GM12878 (cell line): ENCODE results near the gene KCNA5. TPM values are rescaled to one million over a fixed set of nuclear protein-coding genes. Genes with fewer than 3 reads are reported as not detected.

ENCODE experiments used
- ATAC-seq: fragments of 200-7000 bp; cut with Tn5 transposase; 3 replicates; pipeline ENCODE4 v1.9.1; 2020; ENCODE audit warnings: mild to moderate bottlenecking, moderate library complexity
- BruUV-seq: library from RNA; stranded (reverse); fragments of 400-500 nt; replicated peaks from 2 replicates; lab custom pipeline; 2021; lab: Mats Ljungman, UMichigan
- CTCF ChIA-PET: fragments of 300-600 bp; sonication (Branson Sonifier 250); formaldehyde crosslinking; extraction: SDS; loops from one replicate; lab custom pipeline; 2021; ENCODE audit warnings: inconsistent platforms; lab: Yijun Ruan, JAX
- POLR2A ChIA-PET: fragments of 350-600 bp; formaldehyde crosslinking; extraction: SDS; loops from one replicate; lab custom pipeline; 2021; ENCODE audit warnings: inconsistent platforms; lab: Charles Lee
- RAD21 ChIA-PET: fragments of 300-600 bp; sonication (Branson Sonifier 250); formaldehyde crosslinking; loops from one replicate; lab custom pipeline; 2023; ENCODE audit warnings: antibody characterized with exemption; ENCODE audit not compliant: unreplicated experiment; lab: Charles Lee
- SMC1A ChIA-PET: fragments of 300-600 bp; sonication (Branson Sonifier 250); formaldehyde crosslinking; loops from one replicate; lab custom pipeline; 2023; ENCODE audit not compliant: unreplicated experiment, uncharacterized antibody; lab: Charles Lee
- DNase-seq: peaks from one replicate; pipeline ENCODE4 v3.0.0-alpha.2; 2011; ENCODE audit warnings: low read depth, low spot score
- FAIRE-seq: peaks from 3 replicates; lab custom pipeline; 2011; peaks lifted over from hg19 to GRCh38; lab: Jason Lieb, UNC
- H2AFZ ChIP-seq: 2 replicates; pipeline ENCODE4 v1.6.0; 2011; ENCODE audit warnings: low read depth, low read length, control low read depth; ENCODE audit not compliant: control insufficient read depth
- H3K27ac ChIP-seq: 2 replicates; pipeline ENCODE4 v1.5.1; 2011; ENCODE audit warnings: control low read depth; ENCODE audit not compliant: control insufficient read depth, insufficient read depth
- H3K27me3 ChIP-seq, 2 experiments: replicated peaks in 1 of 2; 2 replicates each; pipeline versions ENCODE4 v1.6.0 to v1.6.1; 2011; ENCODE audit warnings: low read length in 1 of 2; ENCODE audit not compliant: control insufficient read depth in 2 of 2, insufficient read depth in 2 of 2
- H3K36me3 ChIP-seq, 2 experiments: 2 replicates each; pipeline ENCODE4 v1.5.1; 2011; ENCODE audit warnings: low read length in 1 of 2; ENCODE audit not compliant: control insufficient read depth in 2 of 2, insufficient read depth in 2 of 2
- H3K4me1 ChIP-seq: 2 replicates; pipeline ENCODE4 v1.6.1; 2011; ENCODE audit warnings: mild to moderate bottlenecking, low read length, moderate library complexity, mixed read lengths; ENCODE audit not compliant: control insufficient read depth, insufficient read depth
- H3K4me2 ChIP-seq: 2 replicates; pipeline ENCODE4 v1.6.0; 2011; ENCODE audit warnings: control low read depth; ENCODE audit not compliant: control insufficient read depth, insufficient read depth
- H3K4me3 ChIP-seq: fragments of 200-600 bp; sonication (generic); 2 replicates; pipeline ENCODE4 v1.5.1; 2016
- H3K79me2 ChIP-seq: 2 replicates; pipeline ENCODE4 v1.6.0; 2011; ENCODE audit warnings: low read length; ENCODE audit not compliant: control insufficient read depth, insufficient read depth
- H3K9ac ChIP-seq: 2 replicates; pipeline ENCODE4 v1.8.0; 2011; ENCODE audit warnings: low read length, control low read depth, mixed read lengths; ENCODE audit not compliant: control insufficient read depth, insufficient read depth
- H3K9me3 ChIP-seq: replicated peaks from 3 replicates; pipeline ENCODE4 v1.5.1; 2011; ENCODE audit warnings: mild to moderate bottlenecking, low read length; ENCODE audit not compliant: control insufficient read depth, insufficient read depth
- H4K20me1 ChIP-seq: 2 replicates; pipeline ENCODE4 v1.6.0; 2011; ENCODE audit not compliant: control insufficient read depth, insufficient read depth
- BCL3 ChIP-seq: IDR thresholded peaks from 2 replicates; pipeline ENCODE4 v1.6.1; 2011; ENCODE audit warnings: borderline replicate concordance, low read depth, mild to moderate bottlenecking, moderate library complexity, low read length; ENCODE audit not compliant: insufficient read depth, poor library complexity, severe bottlenecking
- IKZF1 ChIP-seq: fragments of 450-650 bp; conservative IDR thresholded peaks from 2 replicates; pipeline ENCODE4 v1.6.1; 2017; ENCODE audit warnings: antibody characterized with exemption, mild to moderate bottlenecking
- IRF3 ChIP-seq: fragments of 450-650 bp; IDR thresholded peaks from 2 replicates; pipeline ENCODE4 v1.6.1; 2014; ENCODE audit warnings: mild to moderate bottlenecking
- NFXL1 ChIP-seq: fragments of 450-650 bp; IDR thresholded peaks from 2 replicates; pipeline ENCODE4 v1.6.1; 2017; ENCODE audit warnings: antibody characterized with exemption, mild to moderate bottlenecking, borderline replicate concordance
- PRDM15 ChIP-seq: fragments of 450-650 bp; formaldehyde crosslinking; IDR thresholded peaks from 2 replicates; pipeline ENCODE4 v1.4.0; 2020; ENCODE audit warnings: mild to moderate bottlenecking, moderate library complexity
- RB1 ChIP-seq: fragments of 450-650 bp; formaldehyde crosslinking; IDR thresholded peaks from 2 replicates; pipeline ENCODE4 v1.6.1; 2017; ENCODE audit warnings: mild to moderate bottlenecking, borderline replicate concordance
- SMAD1 ChIP-seq: fragments of 450-650 bp; IDR thresholded peaks from 2 replicates; pipeline ENCODE4 v1.6.1; 2018; ENCODE audit warnings: mild to moderate bottlenecking, low read depth; ENCODE audit not compliant: partially characterized antibody
- SMAD5 ChIP-seq: IDR thresholded peaks from 2 replicates; pipeline ENCODE4 v1.6.1; 2016; ENCODE audit warnings: antibody characterized with exemption, low read depth
- TCF3 ChIP-seq: IDR thresholded peaks from 2 replicates; pipeline ENCODE4 v1.6.1; 2012; ENCODE audit warnings: low read depth, mild to moderate bottlenecking, low read length, borderline replicate concordance; ENCODE audit not compliant: insufficient read depth
- WGBS: methylation state at CpG from one replicate; pipeline ENCODE4 v1.1.6; 2016; ENCODE audit warnings: low lambda C conversion rate; ENCODE audit not compliant: insufficient replicate concordance, insufficient coverage; ENCODE audit errors: missing lambda C conversion rate; 5-methylcytosine and 5-hydroxymethylcytosine counted together
- in situ Hi-C: fragments of 300-500 bp; cut with MboI; formaldehyde crosslinking; loops from 9 replicates; pipeline ENCODE4 v1.14.3; 2018; ENCODE audit warnings: mixed read lengths
- intact Hi-C: fragments of 100-400 bp; cut with micrococcal nuclease; formaldehyde crosslinking; loops from one replicate; pipeline ENCODE4 v1.14.2; 2022; ENCODE audit not compliant: unreplicated experiment
- polyA plus RNA-seq, 11 experiments: library from polyadenylated mRNA; depleted of rRNA in 4 of 11; unstranded in 6 of 11; stranded (reverse) in 5 of 11; fragments of >200 nt; fragmentation: Nextera tagmentation in 4 of 11; fragmentation: Illumina TruSeq in 1 of 11; extraction: Ambion mirVana in 4 of 11; extraction: Trizol in 1 of 11; gene quantifications; 1 replicate in 1 of 11; 2 replicates in 10 of 11; pipeline versions ENCODE4 v1.2.1 to v1.2.3, GENCODE V29; 2011 to 2016; ENCODE audit warnings: inconsistent platforms in 2 of 11, missing spikeins in 2 of 11, low read depth in 1 of 11
- total RNA-seq, 4 experiments: library from RNA; depleted of rRNA in 3 of 4; stranded (reverse); fragments of >200 nt in 3 of 4; fragmentation: Illumina TruSeq in 1 of 4; extraction: Trizol in 1 of 4; gene quantifications; 2 replicates each; pipeline versions ENCODE4 v1.2.1 to v1.2.3, GENCODE V29; 2013 to 2021

The KCNA5 gene
- total and polyA plus RNA-seq, 10 of the 15 experiments (the other 5 are each of a cell fraction or from before 2014, with no cell fraction given): 0.11 to 0.56 (median 0.19) TPM; not detected in 4

GRCh38 chr12:4994622-4995021 is 49.1 kb upstream of the KCNA5 start:
- Histone ChIP-seq H4K20me1 (no peaks in the 10 kb centered on the region), H3K79me2 (no peaks in the 10 kb centered on the region), H2AFZ (no peak overlapping the region), H3K27ac (no peak overlapping the region), H3K4me3 (no peak overlapping the region), H3K9ac (no peak overlapping the region), H3K36me3 (no peaks in the 10 kb centered on the region), H3K27me3 (0 out of 4 replicates have a peak, but pooled peaks cover 2 to 3% of the 10 kb centered on the region in 2 experiments), H3K4me2 (no peak overlapping the region), H3K9me3 (no peaks in the 10 kb centered on the region), H3K4me1 (peaks cover 2% of the 10 kb centered on the region; the same call in 1 of the 2 replicates)
- no peak for ATAC-seq
- ChIA-PET RAD21 (interaction anchor here (0.5 to 1.6 kb wide), 3 partner anchors 134 to 146 kb away, joined by 3 to 7 read pairs (median 5); no protein-coding TSS in a partner anchor), CTCF (interaction anchor here (3.6 kb wide), 1 partner anchor 136 kb away, joined by 32 read pairs; no protein-coding TSS in a partner anchor), SMC1A (interaction anchor here (1.0 to 4.6 kb wide), 3 partner anchors 9 to 1019 kb away, joined by 3 to 26 read pairs (median 3); no protein-coding TSS in a partner anchor), POLR2A (interaction anchor here (0.6 kb wide), 1 partner anchor 62 kb away, joined by 3 read pairs; no protein-coding TSS in a partner anchor)
- intact Hi-C loops (no loop called here), in situ Hi-C loops (no loop called here)
- no peak for TF ChIP-seq BCL3
- TF ChIP-seq SMAD5: no peak
- no peak for TF ChIP-seq RB1
- no peak for TF ChIP-seq IKZF1
- no peak for TF ChIP-seq TCF3
- no peak for TF ChIP-seq IRF3
- no peak for TF ChIP-seq SMAD1
- TF ChIP-seq PRDM15 (CRISPR knock-in tag): no peak
- TF ChIP-seq NFXL1: no peak
- BruUV-seq: no TSS peak
- no peak for DNase-seq
- no peak for FAIRE-seq
- WGBS: 26% methylated on average over 4 of the region's 4 CpGs
